Activated B cell treated with CpG ODN at 0.5 μM for 24 hours (primary cell): Measurements from ENCODE around the gene ANKS3. TPM values are rescaled to one million over a fixed set of nuclear protein-coding genes. Genes with fewer than 3 reads are reported as not detected.

Experiments
- ATAC-seq: fragments of 200-7000 bp; cut with Tn5 transposase; one replicate; pipeline ENCODE4 v1.10.0; 2021; ENCODE audit warnings: low read depth, mild to moderate bottlenecking, moderate library complexity
- CTCF ChIA-PET: fragments of 350-600 bp; sonication (Branson Sonifier 250); formaldehyde crosslinking; loops from one replicate; lab custom pipeline; 2021; ENCODE audit warnings: antibody characterized with exemption; lab: Charles Lee
- POLR2A ChIA-PET: fragments of 350-600 bp; sonication (Branson Sonifier 250); formaldehyde crosslinking; loops from one replicate; lab custom pipeline; 2021; ENCODE audit warnings: antibody characterized with exemption; lab: Charles Lee
- DNase-seq: peaks from one replicate; pipeline ENCODE4 v3.0.0; 2022
- H3K27ac Mint-ChIP-seq: one replicate; pipeline ENCODE4 v1.8.0; 2020; ENCODE audit warnings: mixed read lengths
- H3K27me3 Mint-ChIP-seq: one replicate; pipeline ENCODE4 v1.8.0; 2021; ENCODE audit warnings: mixed read lengths
- H3K36me3 Mint-ChIP-seq: one replicate; pipeline ENCODE4 v1.8.0; 2021; ENCODE audit warnings: low read depth, mixed read lengths
- H3K4me1 Mint-ChIP-seq: one replicate; pipeline ENCODE4 v1.8.0; 2021; ENCODE audit warnings: mixed read lengths
- H3K4me3 Mint-ChIP-seq: one replicate; pipeline ENCODE4 v1.8.0; 2020; ENCODE audit warnings: mild to moderate bottlenecking, mixed read lengths
- H3K9me3 Mint-ChIP-seq: one replicate; pipeline ENCODE4 v1.8.0; 2020; ENCODE audit warnings: mixed read lengths
- CTCF ChIP-seq: fragments of 200-600 bp; IDR thresholded peaks from one replicate; pipeline ENCODE4 v1.8.0; 2022; ENCODE audit warnings: antibody characterized with exemption, mild to moderate bottlenecking
- intact Hi-C: fragments of 100-400 bp; cut with micrococcal nuclease; formaldehyde crosslinking; loops from one replicate; pipeline ENCODE4 v1.15.1; 2024
- total RNA-seq: library from RNA; stranded (reverse); gene quantifications from 2 replicates; pipeline ENCODE4 v1.2.3, GENCODE V29; 2022

Gene ANKS3
- total RNA-seq, 1 donor from 2014 or later: 21.9 TPM

- ATAC-seq: no peak
- ChIA-PET CTCF (no interaction called here), POLR2A (no interaction called here)
- DNase-seq: no peak
- Mint-ChIP-seq H3K9me3 (no peaks in the 10 kb centered on the region), H3K27me3 (no peaks in the 10 kb centered on the region), H3K27ac (no peak overlapping the region), H3K4me3 (no peak overlapping the region), H3K36me3 (peaks cover 60% of the 10 kb centered on the region), H3K4me1 (peaks cover 4% of the 10 kb centered on the region)
- intact Hi-C loops: no loop called here
- TF ChIP-seq CTCF: no peak
Observed at GRCh38 chr16:4680673-4681470, 53.2 kb downstream of the ANKS3 start.

GRCh38 chr16:4679850-4680636, 54.0 kb downstream of the ANKS3 start:
- Mint-ChIP-seq H3K27me3 (no peaks in the 10 kb centered on the region), H3K4me1 (peaks cover 4% of the 10 kb centered on the region), H3K4me3 (no peak overlapping the region), H3K36me3 (peaks cover 56% of the 10 kb centered on the region), H3K27ac (peak overlapping the region; percentile 53), H3K9me3 (no peaks in the 10 kb centered on the region)
- intact Hi-C loops: no loop called here
- TF ChIP-seq CTCF: no peak
- no peak for ATAC-seq
- DNase-seq: no peak
- CTCF ChIA-PET: no interaction called here
- POLR2A ChIA-PET: no interaction called here

GRCh38 chr16:4679156-4679849, 54.8 kb downstream of the ANKS3 start:
- Mint-ChIP-seq H3K27ac (no peak overlapping the region), H3K9me3 (no peaks in the 10 kb centered on the region), H3K27me3 (no peaks in the 10 kb centered on the region), H3K4me3 (no peak overlapping the region), H3K4me1 (peaks cover 4% of the 10 kb centered on the region), H3K36me3 (peaks cover 50% of the 10 kb centered on the region)
- TF ChIP-seq CTCF: no peak
- DNase-seq: no peak
- POLR2A ChIA-PET: no interaction called here
- no peak for ATAC-seq
- CTCF ChIA-PET: no interaction called here
- intact Hi-C loops: no loop called here

- no peaks in the 10 kb centered on the region for H3K9me3 Mint-ChIP-seq
- ChIA-PET CTCF (no interaction called here), POLR2A (no interaction called here)
- DNase-seq (no peak), ATAC-seq (no peak)
- H3K4me1 Mint-ChIP-seq: peaks cover 4% of the 10 kb centered on the region
- no peak for TF ChIP-seq CTCF
- intact Hi-C loops: no loop called here
- peaks cover 50% of the 10 kb centered on the region for H3K36me3 Mint-ChIP-seq
- H3K4me3 Mint-ChIP-seq: no peak overlapping the region
- H3K27me3 Mint-ChIP-seq: no peaks in the 10 kb centered on the region
- H3K27ac Mint-ChIP-seq: no peak overlapping the region
Observed at GRCh38 chr16:4678596-4678995, 55.5 kb downstream of the ANKS3 start.

- peaks cover 4% of the 10 kb centered on the region for H3K4me1 Mint-ChIP-seq
- no peaks in the 10 kb centered on the region for H3K27me3 Mint-ChIP-seq
- intact Hi-C loops: no loop called here
- ChIA-PET POLR2A (no interaction called here), CTCF (no interaction called here)
- no peak overlapping the region for H3K4me3 Mint-ChIP-seq
- H3K27ac Mint-ChIP-seq: no peak overlapping the region
- no peaks in the 10 kb centered on the region for H3K9me3 Mint-ChIP-seq
- peaks cover 47% of the 10 kb centered on the region for H3K36me3 Mint-ChIP-seq
- TF ChIP-seq CTCF: no peak
- DNase-seq: no peak
- no peak for ATAC-seq
Observed at GRCh38 chr16:4677994-4678393, 56.1 kb downstream of the ANKS3 start.
